IgD-negative memory B cell (primary cell): Measurements from ENCODE around the gene SCLY. TPM values are rescaled to one million over a fixed set of nuclear protein-coding genes. Genes with fewer than 3 reads are reported as not detected.

Experiments
- H3K27ac Mint-ChIP-seq, 3 donors: one replicate each; pipeline ENCODE4 v1.8.0; 2020 to 2022; ENCODE audit warnings: mild to moderate bottlenecking in 3 of 3, mixed read lengths in 3 of 3, moderate library complexity in 1 of 3
- H3K27me3 Mint-ChIP-seq: one replicate; pipeline ENCODE4 v1.8.0; 2021; ENCODE audit warnings: mixed read lengths
- H3K36me3 Mint-ChIP-seq: one replicate; pipeline ENCODE4 v1.8.0; 2020; ENCODE audit warnings: mild to moderate bottlenecking, mixed read lengths
- H3K4me1 Mint-ChIP-seq, 3 donors: one replicate each; pipeline ENCODE4 v1.8.0; 2020 to 2022; ENCODE audit warnings: mixed read lengths in 3 of 3, mild to moderate bottlenecking in 1 of 3
- H3K4me3 Mint-ChIP-seq, 4 donors: one replicate each; pipeline ENCODE4 v1.8.0; 2020 to 2022; ENCODE audit warnings: mild to moderate bottlenecking in 4 of 4, mixed read lengths in 4 of 4, moderate library complexity in 3 of 4
- H3K9me3 Mint-ChIP-seq, 3 donors: one replicate each; pipeline ENCODE4 v1.8.0; 2020 to 2021; ENCODE audit warnings: mixed read lengths in 3 of 3, mild to moderate bottlenecking in 1 of 3
- polyA plus RNA-seq: library from polyadenylated mRNA; unstranded; fragments of 300-500 nt; fragmentation: Illumina TruSeq; gene quantifications from one replicate; pipeline ENCODE4 v1.2.3, GENCODE V29; 2021

Gene SCLY
- polyA plus RNA-seq, 1 donor from 2014 or later, result 18.5 TPM

- no peaks in the 10 kb centered on the region for H3K9me3 Mint-ChIP-seq
- no peaks in the 10 kb centered on the region for H3K36me3 Mint-ChIP-seq
- peaks cover 0 to 3% (median 0%) of the 10 kb centered on the region in 3 donors for H3K4me1 Mint-ChIP-seq
- peaks cover 2% of the 10 kb centered on the region for H3K27me3 Mint-ChIP-seq
- no peak overlapping the region for H3K27ac Mint-ChIP-seq
- H3K4me3 Mint-ChIP-seq, result no peak overlapping the region
Measured at GRCh38 chr2:238133499-238134392, 72.9 kb downstream of the SCLY start.

- H3K4me1 Mint-ChIP-seq, result peaks cover 0 to 3% (median 0%) of the 10 kb centered on the region in 3 donors
- no peaks in the 10 kb centered on the region for H3K36me3 Mint-ChIP-seq
- no peak overlapping the region for H3K27ac Mint-ChIP-seq
- no peak overlapping the region for H3K4me3 Mint-ChIP-seq
- peaks cover 2% of the 10 kb centered on the region for H3K27me3 Mint-ChIP-seq
- H3K9me3 Mint-ChIP-seq, result no peaks in the 10 kb centered on the region
Measured at GRCh38 chr2:238134393-238134785, 73.6 kb downstream of the SCLY start.

GRCh38 chr2:238135601-238136150 lies 74.9 kb downstream of the SCLY start:
- Mint-ChIP-seq H3K4me3 (no peak overlapping the region), H3K36me3 (no peaks in the 10 kb centered on the region), H3K4me1 (peaks cover 0 to 3% (median 0%) of the 10 kb centered on the region in 3 donors), H3K27ac (no peak overlapping the region), H3K9me3 (no peaks in the 10 kb centered on the region), H3K27me3 (peaks cover 2% of the 10 kb centered on the region)

GRCh38 chr2:238136820-238137537 lies 76.2 kb downstream of the SCLY start:
- H3K4me1 Mint-ChIP-seq, result peaks cover 0 to 6% (median 0%) of the 10 kb centered on the region in 3 donors
- no peaks in the 10 kb centered on the region for H3K36me3 Mint-ChIP-seq
- H3K4me3 Mint-ChIP-seq, result peak overlapping the region in 1 of 4 donors; percentile 41
- peak overlapping the region in 1 of 3 donors; percentile 40 for H3K27ac Mint-ChIP-seq
- H3K27me3 Mint-ChIP-seq, result peaks cover 5% of the 10 kb centered on the region
- H3K9me3 Mint-ChIP-seq, result no peaks in the 10 kb centered on the region

- peaks cover 5% of the 10 kb centered on the region for H3K27me3 Mint-ChIP-seq
- H3K4me3 Mint-ChIP-seq, result no peak overlapping the region
- H3K4me1 Mint-ChIP-seq, result peaks cover 0 to 6% (median 0%) of the 10 kb centered on the region in 3 donors
- H3K36me3 Mint-ChIP-seq, result no peaks in the 10 kb centered on the region
- no peak overlapping the region for H3K27ac Mint-ChIP-seq
- H3K9me3 Mint-ChIP-seq, result no peaks in the 10 kb centered on the region
Measured at GRCh38 chr2:238137885-238138284, 77.1 kb downstream of the SCLY start.

- H3K9me3 Mint-ChIP-seq, result no peaks in the 10 kb centered on the region
- peak within 1 kb of the TSS in 1 of 3 donors; percentile 40 for H3K27ac Mint-ChIP-seq
- peak within 1 kb of the TSS in 3 of 4 donors; percentile 25 to 83 (median 28) for H3K4me3 Mint-ChIP-seq
- H3K27me3 Mint-ChIP-seq, result peaks cover 5% of the 10 kb centered on the region
- no peaks in the 10 kb centered on the region for H3K36me3 Mint-ChIP-seq
- peaks cover 0 to 6% (median 0%) of the 10 kb centered on the region in 3 donors for H3K4me1 Mint-ChIP-seq
Measured at GRCh38 chr2:238138331-238139195, 77.8 kb downstream of the SCLY start, which contains the start of gene KLHL30. KLHL30 (plus strand) TSS chr2:238138668; CDS start chr2:238140755, 2,087 bp downstream.

- H3K4me3 Mint-ChIP-seq, result peak overlapping the region in 3 of 4 donors; percentile 25 to 83 (median 28)
- no peaks in the 10 kb centered on the region for H3K9me3 Mint-ChIP-seq
- H3K36me3 Mint-ChIP-seq, result no peaks in the 10 kb centered on the region
- H3K27ac Mint-ChIP-seq, result no peak overlapping the region
- peaks cover 0 to 6% (median 0%) of the 10 kb centered on the region in 3 donors for H3K4me1 Mint-ChIP-seq
- peaks cover 4% of the 10 kb centered on the region for H3K27me3 Mint-ChIP-seq
Measured at GRCh38 chr2:238139196-238140039, 78.6 kb downstream of the SCLY start.

GRCh38 chr2:238140040-238140439 lies 79.2 kb downstream of the SCLY start:
- Mint-ChIP-seq H3K27me3 (peaks cover 3% of the 10 kb centered on the region), H3K4me3 (no peak overlapping the region), H3K4me1 (peaks cover 0 to 6% (median 0%) of the 10 kb centered on the region in 3 donors), H3K27ac (no peak overlapping the region), H3K36me3 (no peaks in the 10 kb centered on the region), H3K9me3 (no peaks in the 10 kb centered on the region)

GRCh38 chr2:238140721-238141540 lies 80.1 kb downstream of the SCLY start:
- H3K27me3 Mint-ChIP-seq, result peaks cover 3% of the 10 kb centered on the region
- no peaks in the 10 kb centered on the region for H3K36me3 Mint-ChIP-seq
- peaks cover 0 to 6% (median 0%) of the 10 kb centered on the region in 3 donors for H3K4me1 Mint-ChIP-seq
- H3K4me3 Mint-ChIP-seq, result no peak overlapping the region
- H3K27ac Mint-ChIP-seq, result no peak overlapping the region
- no peaks in the 10 kb centered on the region for H3K9me3 Mint-ChIP-seq

GRCh38 chr2:238141541-238142318 lies 80.9 kb downstream of the SCLY start:
- Mint-ChIP-seq H3K4me1 (peaks cover 0 to 6% (median 0%) of the 10 kb centered on the region in 3 donors), H3K36me3 (no peaks in the 10 kb centered on the region), H3K4me3 (no peak overlapping the region), H3K27ac (no peak overlapping the region), H3K9me3 (no peaks in the 10 kb centered on the region), H3K27me3 (peaks cover 3% of the 10 kb centered on the region)

GRCh38 chr2:238142382-238143205 lies 81.8 kb downstream of the SCLY start:
- Mint-ChIP-seq H3K27me3 (peaks cover 3% of the 10 kb centered on the region), H3K9me3 (no peaks in the 10 kb centered on the region), H3K27ac (no peak overlapping the region), H3K4me1 (peaks cover 0 to 6% (median 0%) of the 10 kb centered on the region in 3 donors), H3K4me3 (no peak overlapping the region), H3K36me3 (no peaks in the 10 kb centered on the region)
